ENCODE results near the gene MAML3.

MAML3 gene

GRCh38 chr4:139916041-139916440, 237.9 kb downstream of the MAML3 start:
- no peak for DNase-seq

DNA sequence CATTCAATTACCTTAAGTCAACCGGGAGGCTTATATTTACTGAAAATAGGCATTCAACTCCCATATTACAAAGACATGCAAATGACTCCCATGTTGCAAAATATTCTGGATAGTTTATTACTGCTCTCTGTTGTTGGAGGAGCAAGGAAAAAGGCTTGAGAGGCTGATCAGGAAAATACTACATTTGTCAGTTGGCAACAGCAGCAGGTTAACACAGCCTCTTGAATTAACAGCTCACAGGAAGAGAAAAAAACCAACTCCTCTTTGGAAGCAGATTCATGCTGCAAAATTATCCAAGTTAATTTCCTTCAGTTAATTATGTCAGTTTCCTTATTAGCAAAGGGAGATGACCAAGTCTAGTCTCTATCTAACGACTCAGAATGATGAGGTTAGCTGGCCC, 238.9 kb downstream of the MAML3 start:
- DNase-seq, result peak; percentile 31

GRCh38 chr4:139913995-139914598, 239.9 kb downstream of the MAML3 start:
- DNase-seq, result peak; percentile 44

DNA sequence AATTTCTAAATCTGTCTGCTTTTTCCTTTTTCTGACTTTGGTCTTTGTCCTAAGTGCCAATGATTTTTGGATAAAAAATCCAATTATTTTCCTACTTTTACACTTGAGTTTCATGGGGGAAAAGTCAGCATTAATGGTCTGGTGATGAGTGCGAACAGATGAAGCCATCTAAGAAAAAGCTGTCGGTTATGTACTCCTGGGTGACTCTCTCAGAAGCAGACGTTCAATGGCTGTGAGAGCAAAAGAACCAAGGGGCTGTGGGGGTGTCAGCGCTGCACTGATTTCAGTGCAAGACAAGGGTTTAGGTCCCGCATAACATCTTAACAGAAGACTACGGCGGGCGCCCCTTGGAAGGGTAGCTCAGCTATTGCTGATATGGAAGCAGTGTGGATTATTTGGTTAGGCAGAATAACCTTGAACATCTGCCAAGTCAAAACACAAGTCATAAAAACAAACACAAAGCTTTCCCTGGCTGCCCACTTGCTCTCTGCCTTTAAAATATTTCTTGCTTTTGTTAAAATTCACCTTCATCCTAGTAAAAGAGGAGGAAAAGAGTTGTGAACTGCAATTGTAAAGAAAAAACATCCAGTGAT, 240.5 kb downstream of the MAML3 start:
- DNase-seq, result peak; percentile 70

DNA sequence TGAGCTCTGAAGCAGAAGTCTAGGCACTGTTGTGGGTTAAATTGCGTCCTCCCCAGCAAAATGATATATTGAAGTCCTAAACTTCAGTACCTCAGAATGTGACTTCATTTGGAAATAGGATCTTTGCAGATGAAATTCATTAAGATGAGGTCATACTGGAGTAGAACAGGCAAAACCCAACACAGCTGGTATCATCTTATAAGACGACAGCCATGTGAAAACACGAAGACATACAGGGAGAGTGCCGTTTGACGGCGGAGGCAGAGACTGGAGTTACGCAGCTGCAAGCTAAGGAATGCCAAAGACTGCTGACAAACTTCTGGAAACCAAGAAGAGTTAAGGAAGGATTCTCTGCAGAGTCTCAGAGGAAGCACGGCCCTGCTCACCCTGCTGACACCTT, 241.5 kb downstream of the MAML3 start:
- no peak for DNase-seq

DNA sequence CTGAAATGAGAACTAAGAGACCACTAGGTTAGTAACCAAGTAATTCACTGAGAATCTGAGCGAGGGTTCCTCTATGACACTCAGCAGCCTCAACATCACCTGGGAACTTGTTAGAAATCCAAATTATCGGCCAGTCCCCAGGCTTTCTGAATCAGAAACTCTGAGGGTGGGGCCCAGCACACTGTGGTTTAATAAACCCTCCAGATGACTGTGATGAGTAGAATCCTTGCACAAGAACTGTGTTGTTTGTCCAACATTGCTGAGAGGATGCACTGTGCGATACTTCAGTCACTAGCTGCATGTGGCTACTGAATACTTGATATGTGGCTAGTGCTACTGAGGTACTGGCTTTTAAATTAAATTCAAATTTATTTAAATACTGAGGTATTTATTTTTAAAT, 243.9 kb downstream of the MAML3 start:
- DNase-seq, result no peak

GRCh38 chr4:139908636-139909437, 245.1 kb downstream of the MAML3 start:
- no peak for DNase-seq

DNA sequence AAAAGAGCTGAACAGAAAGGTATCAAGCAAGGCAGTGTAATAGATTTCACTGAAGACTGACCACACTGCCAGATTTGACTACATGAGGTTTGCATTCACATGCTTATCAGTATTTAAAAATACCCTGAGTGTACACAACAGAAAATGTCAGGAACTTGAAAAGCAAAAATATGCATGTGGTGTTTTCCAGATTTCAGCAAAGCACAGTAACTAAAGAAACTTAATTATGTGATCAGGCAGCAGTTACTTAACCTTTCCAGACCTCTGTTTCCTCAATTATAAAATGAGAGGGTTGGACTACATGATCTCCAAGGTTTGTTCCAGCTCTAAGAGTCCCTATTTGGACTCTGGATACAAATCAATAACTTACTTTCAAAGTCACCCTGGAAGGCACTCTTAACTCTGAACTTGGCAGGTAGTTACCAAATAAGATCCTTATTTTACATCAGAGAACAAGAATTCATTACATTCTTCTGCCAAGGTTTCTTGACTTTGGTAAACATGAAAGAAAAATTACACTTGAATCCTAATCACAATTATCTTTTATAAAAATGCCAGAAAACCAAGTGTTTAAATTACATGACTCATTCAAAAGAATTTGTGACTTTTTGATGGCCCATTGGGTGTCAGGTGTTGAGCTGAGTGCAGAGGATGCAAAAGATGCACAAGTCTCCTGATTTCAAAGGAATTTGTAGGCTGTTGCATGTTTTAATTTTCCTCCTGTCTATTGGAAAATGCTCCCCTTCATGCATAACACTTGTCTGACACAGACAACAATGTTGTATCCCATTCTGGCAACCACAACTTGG, 246.8 kb downstream of the MAML3 start:
- peak; percentile 22 for DNase-seq

- DNase-seq, result no peak
Observed at GRCh38 chr4:139905489-139905888, 248.5 kb downstream of the MAML3 start.

DNA sequence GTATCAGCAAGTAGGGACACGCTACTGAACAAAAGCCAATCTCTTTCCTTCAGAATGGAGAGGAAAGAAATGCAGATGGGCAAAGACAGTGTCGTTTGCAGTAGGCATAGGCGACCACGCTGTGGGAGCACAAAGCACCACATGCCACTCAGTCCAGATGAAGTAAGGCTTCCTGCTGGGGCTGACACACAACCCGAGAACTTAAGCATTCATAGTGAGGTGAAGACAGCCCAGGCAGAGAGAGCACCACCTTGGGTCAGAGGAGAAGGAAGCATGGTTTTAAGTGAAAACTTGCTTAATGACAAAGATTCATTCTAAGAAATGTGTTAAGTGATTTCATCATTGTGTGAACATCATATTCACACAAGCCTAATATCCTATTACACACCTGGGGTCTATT, 249.6 kb downstream of the MAML3 start:
- peak; percentile 71 for DNase-seq

DNA sequence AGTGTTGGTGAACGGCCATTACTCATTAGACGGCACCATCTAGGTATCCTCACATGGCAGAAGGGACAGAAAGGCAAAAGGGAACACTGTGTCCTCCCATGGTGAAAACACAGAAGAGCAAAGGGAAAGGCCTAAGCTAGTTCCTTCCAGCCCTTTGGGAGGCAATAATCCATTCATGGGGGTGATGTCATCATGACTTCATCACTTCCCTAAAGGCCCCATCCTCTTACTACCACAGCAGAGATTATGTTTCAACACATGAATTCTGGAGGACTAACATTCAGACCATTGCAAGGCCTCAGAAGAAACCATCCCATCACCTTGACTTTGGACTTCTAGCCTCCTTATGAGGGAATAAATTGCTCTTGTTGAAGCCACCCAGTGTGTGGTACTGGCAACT, 250.1 kb downstream of the MAML3 start:
- peak; percentile 28 for DNase-seq

DNA sequence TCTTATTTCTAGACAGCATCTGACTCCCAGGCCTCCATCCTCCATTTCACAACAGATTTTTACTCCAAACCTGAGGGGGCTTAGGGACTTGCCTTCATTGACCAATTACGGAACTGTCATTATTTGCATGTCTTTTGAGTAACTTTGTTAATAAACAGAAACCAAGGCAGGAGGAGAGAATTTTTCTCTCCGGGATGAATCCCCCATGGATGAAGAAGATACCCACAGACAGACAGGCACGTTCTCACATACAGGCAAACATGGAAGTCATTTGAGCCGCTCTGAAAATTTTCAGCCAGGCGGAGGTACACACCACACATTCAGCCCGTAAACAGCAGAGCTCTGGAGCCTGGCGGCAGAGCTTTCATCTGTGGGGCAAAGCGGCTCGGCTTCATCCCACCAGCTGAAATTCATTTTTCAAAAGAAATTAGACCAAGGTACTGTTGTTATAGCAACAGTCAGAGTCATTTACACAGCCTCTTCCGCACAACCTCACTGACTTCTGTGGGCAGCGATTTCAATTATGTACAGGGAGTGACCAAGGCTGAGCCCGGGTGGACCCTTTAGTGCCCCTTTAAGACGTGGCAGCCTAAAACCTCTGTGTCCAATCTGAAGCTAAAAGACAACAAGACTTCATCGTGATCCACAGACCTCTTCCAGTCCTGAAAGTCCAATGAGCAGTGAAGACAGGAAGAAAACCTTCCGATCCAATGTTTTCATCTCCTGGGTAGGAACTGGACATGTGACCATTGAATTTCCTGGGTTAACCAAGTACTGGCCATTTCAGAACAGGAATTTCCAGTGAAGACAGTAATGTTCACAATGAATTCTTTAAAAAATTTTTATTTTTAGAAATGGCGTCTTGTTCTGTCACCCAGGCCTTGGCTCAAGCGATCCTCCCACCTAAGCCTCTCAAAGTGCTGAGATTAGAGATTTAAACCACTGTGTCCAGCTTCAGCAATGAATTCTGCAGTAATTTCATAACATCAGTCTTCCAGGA, 251.4 kb downstream of the MAML3 start:
- DNase-seq, result peak; percentile 43

DNA sequence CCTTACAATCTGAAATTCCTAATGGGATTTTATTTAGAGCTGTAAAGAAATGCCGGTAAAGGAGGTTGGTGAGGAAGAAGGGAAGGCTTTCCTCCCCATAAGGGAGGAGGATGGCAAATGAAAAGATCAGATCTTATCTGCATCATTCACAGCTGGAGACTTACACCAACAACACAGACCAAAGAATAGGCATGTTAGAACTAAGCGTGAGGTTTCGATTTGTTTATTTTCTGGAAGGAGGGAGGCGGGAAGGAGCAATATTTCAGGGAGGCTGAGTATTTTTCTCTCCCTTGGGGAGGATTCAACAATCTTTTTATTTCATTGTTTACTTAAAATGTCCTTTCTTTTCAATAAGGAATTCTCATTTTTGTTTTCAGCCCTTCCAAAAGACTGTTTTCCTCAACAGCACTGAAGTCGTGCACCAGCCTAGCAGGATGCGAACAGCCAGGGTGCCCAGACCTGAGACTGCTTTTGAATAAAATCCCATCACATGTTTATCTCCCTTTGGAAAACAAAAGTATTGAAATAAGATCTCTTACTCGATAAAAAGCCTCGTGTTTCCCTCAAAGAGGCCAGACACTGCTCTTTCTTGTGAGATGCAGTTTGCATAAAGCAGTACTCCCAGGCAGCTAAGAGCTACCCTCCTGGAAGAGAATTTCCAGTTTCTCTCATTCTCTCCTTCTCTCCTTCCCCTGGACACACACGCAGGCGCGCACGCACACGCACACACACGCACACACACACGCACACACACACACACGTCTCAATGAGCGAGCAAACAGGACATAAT, 252.3 kb downstream of the MAML3 start:
- peak; percentile 71 for DNase-seq

DNA sequence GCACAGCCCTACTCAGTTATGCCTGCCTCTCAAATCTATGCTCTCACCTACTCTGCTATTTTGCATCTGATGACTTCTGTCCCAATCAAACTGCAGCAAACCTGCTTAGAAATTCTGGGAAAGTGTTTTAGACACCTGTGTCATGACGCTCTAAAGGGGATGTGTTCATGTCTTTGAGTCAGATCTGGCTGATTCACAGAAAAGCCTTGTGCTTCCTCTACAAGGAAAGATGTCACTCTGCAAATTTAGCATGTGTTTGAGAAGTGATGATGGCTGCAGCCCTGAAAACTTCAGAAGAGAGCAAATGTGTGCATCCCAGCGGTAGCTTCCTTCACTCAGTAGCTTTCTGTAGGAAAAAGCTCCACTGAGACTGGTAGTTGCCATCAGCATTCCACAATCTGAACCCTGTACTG, 253.0 kb downstream of the MAML3 start:
- DNase-seq, result no peak

DNA sequence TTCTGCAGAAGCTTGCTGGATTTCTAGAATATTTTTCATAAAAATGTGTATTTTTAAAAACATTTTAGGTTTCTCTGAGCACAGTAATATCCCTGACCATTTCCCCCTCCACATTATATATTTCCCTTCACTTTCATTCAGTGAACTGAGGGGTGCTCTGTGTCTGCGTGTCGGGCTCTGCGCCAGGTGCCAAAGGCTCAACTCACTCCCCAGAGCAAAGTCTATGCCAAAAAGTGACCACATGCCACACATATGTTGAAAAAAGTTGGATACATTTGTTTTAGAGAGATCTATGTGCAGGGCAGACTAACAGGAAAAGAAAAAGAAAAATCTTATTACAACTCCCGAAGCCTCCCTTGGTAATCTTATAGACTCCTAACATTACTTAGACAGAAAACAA, 254.6 kb downstream of the MAML3 start:
- no peak for DNase-seq

DNA sequence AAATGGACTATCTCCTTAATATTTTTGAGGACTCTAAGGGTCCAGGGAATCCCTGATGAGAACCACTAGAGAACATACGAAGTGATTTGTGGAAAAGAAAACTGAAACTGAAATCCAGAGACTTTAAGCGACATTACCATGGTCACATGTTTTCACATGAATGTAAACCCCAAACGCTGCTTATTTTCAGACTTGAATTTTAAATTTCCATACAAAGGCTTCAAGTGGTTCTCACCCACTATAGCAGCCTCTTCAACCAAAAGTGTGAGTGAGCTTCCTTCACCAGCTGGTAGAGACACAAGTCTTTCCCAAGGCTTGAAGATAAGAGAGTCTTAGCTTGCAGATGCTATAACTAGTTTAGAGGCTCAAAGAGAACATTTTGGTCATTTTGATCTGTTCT, 255.7 kb downstream of the MAML3 start:
- no peak for DNase-seq

DNA sequence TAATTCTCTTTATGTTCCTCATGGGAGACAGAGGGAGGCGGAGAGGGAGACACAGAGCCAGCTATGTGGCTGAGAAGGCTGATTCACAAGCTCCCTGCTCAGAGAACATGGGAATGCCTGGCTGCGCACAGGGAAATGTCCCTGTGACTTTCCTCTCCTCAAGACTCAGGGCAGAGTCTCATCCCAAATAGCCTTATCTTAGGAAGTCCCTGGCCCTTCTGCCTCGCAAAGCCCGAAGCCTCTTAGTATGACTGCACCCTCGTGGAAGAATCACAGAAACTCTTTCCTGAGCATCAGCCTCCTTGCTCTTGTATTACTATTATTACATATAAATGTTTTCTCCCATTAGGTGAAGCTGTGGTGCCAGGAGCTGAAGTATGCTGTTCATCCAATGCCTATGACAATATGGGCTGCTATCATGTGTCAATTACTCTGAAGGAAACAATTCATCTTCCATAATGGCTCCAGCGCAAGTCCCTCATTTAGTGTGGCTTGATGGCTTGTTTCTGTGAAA, 257.8 kb downstream of the MAML3 start:
- no peak for DNase-seq

DNA sequence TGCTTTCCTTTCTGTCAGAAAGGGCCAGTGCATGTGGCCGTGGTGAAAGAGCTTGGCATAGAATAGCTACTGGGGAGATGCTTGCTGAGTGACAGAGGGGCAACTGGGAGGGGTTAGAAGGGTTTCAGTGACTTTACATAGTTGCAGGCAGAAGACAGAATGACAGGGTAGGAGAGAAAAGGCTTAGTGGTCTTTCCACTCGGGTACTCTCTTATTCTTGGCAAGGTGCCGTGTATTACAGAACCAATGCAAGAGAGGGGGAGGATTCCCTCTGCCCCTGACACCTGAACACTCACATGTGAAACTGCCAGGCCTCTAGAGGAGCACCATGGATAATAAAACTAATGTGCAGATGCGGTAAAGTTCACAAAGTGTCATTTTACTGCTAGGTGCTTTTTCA, 260.2 kb downstream of the MAML3 start:
- DNase-seq, result no peak

GRCh38 chr4:139892973-139893736, 260.8 kb downstream of the MAML3 start:
- no peak for DNase-seq

- no peak for DNase-seq
Observed at GRCh38 chr4:139890816-139891215, 263.2 kb downstream of the MAML3 start.

All from NCI-H69 (cell line).